ENCODE data around the gene PTPRE.
"Not testable (repeated sequence)": the region's sequence is repeated elsewhere in the genome, so short reads cannot be mapped to it uniquely, and the experiment has no call there.

Gene PTPRE

DNA sequence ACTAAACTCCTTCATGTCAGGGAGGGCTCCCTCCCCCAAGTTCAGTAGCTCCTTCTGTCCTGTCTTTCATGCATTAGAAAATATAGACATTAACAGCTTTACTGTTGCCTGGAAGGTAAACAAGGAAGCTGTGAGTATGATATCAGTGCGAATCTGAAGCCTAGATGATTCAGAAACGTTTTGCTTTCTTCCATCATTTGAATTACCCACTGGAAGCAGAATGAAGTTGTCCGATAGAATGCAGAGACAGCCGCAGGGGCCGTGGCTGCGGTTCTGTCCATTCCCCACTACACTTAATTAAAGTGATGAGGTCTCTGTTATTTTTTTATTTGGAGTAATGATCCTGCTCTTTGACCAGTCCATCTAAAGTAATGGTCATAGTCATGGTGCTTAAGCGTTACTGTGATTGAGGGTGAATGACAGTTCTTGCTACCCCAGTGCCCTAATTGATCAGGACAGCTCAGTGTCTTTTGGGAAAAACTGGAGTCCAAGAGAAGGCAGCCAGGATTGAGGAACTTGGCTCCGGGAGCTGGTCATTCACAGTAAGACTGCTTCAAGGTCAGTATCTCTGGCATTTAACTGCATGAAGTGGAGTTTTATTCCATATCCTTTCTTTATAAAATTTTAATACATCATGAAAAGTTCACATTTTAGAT is 69.9 kb downstream of the PTPRE start:
- in situ Hi-C loops (cut with MboI; ENCODE audit: low sequenced_read_pairs) = no loop called here

DNA sequence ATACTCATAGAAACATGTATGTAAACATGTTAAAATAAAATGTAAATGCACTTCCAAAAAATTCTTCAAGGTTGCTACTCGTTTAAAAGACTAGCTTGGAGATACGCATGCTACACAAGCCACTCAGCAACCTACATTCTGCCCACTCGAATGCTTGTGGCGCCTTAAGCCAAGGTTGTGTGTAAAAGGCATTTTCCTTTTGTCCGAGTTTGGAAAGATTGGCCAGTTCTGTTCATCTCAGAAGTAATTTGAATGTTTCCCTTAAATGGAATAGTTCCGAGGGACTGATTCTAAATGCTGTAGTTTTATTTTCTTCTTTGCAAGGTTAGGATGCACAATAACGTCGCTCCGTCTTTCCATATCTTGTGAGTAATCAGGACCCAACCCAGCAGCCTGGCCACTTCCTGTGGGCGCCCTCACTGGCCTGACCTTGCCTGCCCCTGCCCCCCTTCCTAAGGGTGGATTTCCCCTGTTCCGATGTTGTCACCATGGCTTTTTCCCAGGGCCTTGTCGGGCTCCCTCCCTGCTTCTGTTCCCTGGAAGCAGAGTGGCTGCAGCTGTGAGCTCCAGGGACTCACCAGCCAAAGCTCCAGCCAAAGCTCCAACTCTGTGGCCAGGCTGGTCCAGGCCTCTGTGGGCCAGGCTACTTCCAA is 70.6 kb downstream of the PTPRE start:
- in situ Hi-C loops (cut with MboI; ENCODE audit: low sequenced_read_pairs) = no loop called here

DNA sequence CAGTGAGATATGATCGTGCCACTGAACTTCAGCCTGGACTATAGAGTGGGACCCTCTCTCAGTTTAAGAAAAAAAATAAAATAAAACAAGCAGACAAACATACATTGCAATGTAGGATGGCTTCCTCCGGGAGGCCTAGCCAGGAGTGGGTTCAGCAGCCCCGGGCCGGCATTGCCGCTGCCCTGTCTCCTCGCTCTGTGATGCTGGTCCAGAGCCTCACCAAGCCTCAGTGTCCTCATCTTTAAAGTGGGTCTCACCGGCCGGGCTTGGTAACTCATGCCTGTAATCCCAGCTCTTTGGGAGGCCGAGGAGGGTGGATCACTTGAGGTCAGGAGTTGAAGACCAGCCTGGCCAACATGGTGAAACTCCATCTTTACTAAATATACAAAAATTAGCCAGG is 71.6 kb downstream of the PTPRE start:
- in situ Hi-C loops (cut with MboI; ENCODE audit: low sequenced_read_pairs) = no loop called here

DNA sequence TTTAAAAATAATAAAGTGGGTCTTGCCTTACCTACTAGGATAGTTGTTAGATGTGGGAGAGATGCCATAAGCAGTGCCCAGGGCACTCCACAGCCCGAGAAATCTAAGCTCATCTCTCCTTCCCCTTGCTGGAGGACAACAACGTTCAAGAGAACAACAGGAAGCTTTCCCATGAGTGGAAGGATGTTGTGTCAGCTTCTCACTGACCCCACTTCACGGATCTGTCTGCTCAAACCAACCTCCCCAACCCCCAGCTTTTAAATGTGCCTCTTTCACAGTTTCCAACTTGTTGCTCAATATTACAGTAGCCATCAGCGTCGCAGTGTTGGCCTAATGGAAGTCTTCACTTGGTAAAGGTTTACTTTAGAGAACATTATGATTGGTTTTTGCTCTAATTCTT is 72.1 kb downstream of the PTPRE start:
- in situ Hi-C loops (cut with MboI; ENCODE audit: low sequenced_read_pairs) = no loop called here

DNA sequence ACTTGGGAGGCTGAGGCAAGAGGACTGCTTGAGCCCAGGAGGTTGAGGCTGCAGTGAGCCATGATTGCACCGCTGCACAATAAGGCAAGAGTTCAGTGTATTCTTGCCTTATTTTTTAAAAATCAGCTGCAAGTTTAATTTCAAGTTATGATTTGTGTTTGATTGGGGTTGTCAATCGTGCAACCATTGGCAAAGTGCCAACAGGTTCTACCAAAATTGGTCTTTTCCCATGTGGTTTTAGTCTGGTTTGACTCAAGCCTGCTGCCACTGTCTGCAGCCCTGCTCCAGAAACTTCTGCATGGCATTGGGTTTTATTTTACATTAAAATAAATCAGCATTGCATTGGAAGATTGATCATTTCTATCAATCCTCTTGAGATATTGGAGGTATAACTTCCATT is 72.7 kb downstream of the PTPRE start:
- in situ Hi-C loops (cut with MboI; ENCODE audit: low sequenced_read_pairs) = no loop called here

DNA sequence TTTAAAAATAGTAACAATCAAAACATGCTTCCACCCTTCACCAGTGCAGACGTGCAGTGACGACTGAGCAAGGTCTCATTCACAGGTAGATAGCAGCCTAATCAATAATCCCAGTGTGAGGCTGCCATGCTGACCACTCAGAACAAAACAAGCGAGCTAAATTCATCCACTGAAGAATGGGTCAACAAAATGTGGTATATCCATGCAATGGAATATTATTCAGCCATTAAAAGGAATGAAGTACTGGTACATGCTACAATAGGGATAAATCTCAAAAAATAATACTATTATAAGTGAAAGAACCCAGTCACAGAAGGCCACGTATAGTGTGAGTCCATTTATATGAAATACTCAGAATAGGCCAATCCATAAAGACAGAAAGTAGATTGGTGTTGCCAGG is 74.0 kb downstream of the PTPRE start:
- in situ Hi-C loops (cut with MboI; ENCODE audit: low sequenced_read_pairs) = no loop called here

DNA sequence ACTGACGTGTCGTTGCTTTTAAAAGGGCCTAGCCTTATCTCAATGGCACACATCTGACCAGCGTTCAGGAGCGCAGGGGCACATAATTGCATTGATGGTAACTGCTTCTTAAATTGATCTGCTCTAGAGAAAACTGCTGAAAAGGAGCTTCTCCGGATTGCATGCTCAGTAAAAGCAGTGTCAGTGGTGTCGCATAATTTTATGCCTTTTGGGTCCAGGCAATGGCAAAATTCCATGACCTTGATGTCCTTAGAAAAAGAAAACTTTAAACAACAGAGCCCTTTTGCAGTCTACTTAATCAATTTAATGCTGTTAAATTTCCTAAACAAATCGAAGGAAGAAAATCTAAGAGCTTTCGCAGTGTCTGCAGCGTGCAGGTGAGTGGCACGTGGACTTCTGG is 75.7 kb downstream of the PTPRE start:
- in situ Hi-C loops (cut with MboI; ENCODE audit: low sequenced_read_pairs) = no loop called here

DNA sequence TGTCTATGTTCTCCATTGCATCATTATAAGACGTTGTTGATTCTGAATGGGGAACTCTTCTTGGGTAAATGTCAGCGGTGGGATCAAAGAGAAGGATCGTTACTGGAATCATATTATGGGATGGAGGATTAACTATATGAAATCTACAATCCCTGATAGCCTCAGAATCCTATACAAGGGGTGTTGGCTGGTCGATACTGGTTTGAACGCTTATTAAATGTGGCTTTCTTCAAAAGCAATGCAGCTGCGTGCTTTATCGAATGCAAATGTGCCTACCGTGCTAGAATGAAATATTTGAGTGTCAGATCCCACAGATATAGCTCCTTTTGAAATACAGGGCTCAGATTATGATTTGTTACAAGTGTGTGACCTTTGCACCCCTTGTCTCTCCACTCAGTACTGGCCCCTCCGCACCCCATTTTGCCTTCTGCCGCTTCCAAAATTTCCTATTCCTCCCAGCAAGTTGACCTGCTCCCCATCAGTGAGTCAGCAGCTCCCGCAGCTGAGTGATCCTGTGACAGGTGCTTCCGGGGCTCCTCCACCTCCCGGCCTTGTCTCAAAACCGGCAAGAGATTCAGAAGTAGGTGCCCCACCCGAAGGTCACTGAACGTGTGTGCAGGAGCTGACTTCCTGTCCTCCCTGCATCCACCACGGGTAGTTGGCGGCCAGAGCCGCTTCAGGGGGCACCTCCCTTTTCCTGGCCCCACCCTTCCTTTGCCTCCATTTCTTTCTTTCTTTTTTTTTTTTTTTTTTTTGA is 76.6 kb downstream of the PTPRE start:
- in situ Hi-C loops (cut with MboI; ENCODE audit: low sequenced_read_pairs) = no loop called here

DNA sequence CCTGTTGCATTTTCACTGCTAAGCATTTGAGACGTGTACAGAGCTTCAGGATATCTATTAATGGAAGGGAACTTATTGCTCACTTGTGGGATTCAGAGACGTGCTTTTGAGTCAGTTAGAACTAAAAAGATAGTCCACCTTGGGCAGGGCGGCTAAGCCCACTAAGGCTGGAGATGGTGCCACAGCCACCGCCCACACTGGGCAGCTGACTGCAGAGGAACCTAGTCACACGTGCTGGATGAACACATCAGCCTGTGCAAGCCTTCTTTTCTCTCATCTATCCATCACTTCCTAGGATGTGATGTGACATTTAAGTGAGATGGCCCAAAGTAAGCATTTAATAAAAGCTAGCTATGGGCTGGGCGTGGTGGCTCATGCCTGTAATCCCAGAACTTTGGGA is 78.0 kb downstream of the PTPRE start:
- in situ Hi-C loops (cut with MboI; ENCODE audit: low sequenced_read_pairs) = no loop called here

DNA sequence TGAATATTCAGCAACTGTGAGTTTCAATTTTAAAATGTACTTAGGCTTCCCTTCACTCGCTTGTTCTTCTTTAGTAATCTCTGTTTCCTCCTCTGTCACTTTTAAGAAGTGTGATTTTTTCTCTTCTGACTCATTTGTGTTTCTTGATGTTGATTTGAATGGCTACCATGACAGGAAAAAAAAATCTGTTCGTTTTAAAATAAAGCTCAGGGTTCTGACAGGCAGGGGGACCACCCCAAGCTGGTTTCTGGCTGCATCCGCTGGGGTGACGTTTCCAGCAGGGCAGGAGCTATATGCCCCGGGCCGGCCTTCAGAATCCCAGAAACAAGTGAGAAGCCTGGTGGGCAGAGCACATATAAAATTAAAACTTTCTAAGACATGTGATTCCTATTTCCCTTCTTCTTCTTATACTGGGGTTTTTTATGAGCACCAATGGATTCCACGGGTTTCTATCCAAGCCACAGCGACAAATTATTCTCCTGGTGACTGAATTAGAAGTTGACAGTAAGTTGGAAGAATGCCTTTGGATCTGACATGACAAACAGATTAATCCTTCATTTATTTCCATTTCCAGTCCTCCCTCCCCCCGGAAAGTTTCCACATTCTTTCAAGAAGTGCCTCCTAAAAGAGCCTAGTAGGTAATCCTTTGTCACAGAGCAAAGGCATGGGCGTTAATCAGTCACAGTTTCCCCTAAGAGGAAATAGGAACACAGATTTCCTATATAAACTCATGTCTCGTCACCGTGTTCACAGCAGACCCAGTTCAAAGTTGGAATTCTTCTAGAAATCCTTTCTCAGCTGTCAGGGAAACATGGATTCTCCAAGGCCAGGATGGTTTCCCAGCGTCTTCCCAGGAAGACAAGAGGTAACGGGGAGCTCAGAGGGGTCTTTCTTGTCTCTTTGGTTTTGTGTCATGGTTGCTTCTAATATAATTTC is 79.9 kb downstream of the PTPRE start:
- in situ Hi-C loops (cut with MboI; ENCODE audit: low sequenced_read_pairs) = no loop called here

DNA sequence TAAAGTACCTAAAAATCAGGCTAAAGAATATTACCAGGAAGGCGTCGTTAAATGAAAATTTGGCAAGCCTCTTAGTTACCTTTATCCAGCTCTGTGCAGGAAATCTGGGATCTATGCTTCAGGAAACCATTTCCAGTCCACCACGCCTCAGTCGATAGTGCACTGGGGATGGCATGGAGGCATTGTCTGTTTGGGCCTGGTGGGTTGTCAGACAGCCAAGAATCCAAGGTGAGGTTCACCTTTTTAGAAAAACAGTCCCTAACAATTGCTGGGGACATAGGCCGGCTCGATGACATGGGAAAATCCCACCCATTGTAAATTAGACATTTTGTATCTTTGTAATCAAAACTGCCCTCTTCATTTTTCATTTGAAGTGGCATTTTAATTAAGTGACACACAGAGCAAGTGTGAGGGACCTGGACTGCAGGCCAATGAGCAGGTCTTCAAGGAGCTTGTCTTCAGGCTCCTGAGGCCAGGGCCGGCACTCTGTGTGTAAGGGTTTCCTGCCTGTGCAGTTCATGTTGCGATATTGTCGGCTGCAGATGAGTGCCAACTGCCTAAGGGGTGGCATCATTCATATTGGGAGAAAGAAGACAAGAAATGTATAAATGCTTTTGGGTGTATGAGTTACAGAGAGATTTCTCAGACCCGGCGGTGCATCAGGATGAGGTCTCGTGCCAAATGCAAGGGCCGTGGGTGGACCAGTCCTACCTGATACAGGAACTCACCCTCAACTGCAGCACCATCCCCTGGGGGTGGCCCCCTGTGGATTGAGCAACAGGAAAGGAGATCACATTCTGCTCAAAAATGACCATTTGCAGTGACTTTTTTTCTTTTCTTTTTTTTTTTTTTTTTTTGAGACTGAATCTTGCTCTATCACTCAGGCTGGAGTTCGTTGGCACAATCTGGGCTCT is 80.8 kb downstream of the PTPRE start:
- in situ Hi-C loops (cut with MboI; ENCODE audit: low sequenced_read_pairs) = no loop called here

DNA sequence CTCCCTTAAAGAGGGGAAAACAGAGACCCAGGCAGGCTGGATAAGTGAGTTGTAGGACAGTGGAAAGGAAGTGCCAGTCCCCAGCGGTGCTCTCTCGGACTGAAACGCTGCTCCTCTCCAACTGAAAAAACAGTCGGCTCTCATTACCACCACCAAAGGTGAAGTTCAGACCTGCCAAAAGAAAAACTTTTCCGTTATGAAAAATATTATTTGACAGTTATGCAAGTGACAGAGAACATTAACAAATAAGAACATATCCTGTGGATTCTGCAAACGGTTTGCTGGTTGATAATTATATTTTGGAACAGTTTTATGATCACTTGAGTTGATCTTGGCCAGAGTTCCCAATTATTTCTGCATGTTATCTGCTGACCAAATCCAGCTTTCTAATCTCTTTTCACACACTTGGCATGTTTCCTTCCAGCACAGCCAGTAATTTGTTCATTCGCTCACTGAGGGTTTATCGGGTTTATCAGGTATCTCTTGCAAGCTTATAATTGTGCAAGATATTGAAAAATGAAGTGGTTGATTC is 82.6 kb downstream of the PTPRE start:
- in situ Hi-C loops (cut with MboI; ENCODE audit: low sequenced_read_pairs) = no loop called here

DNA sequence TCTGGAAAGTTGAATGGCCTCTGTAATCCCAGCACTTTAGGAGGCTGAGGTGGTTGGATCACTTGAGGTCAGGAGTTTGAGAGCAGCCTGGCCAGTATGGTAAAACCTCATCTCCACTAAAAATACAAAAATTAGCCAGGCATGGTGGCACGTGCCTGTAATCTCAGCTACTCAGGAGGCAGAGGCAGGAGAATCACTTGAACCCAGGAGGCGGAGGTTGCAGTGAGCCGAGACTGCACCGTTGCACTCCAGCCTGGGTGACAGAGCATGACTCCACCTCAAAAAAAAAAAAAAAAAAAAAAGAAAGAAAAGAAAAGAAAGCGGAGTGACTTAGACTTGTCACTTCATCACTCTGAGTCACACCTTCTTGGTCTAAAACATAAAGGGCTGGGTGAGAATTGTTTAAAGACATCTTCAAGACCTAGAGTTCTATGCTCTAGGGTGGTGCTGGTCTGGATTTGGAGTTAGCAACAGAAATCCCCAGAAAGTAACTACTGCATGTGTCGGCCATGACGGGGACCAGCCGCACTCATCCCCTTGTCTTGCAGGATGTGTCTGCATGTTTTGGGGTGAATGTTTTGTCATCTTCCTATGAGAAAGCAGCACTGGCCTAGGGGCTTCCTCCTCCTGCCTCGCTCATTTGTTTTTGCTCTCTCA is 83.4 kb downstream of the PTPRE start:
- in situ Hi-C loops (cut with MboI; ENCODE audit: low sequenced_read_pairs) = not testable (repeated sequence)

DNA sequence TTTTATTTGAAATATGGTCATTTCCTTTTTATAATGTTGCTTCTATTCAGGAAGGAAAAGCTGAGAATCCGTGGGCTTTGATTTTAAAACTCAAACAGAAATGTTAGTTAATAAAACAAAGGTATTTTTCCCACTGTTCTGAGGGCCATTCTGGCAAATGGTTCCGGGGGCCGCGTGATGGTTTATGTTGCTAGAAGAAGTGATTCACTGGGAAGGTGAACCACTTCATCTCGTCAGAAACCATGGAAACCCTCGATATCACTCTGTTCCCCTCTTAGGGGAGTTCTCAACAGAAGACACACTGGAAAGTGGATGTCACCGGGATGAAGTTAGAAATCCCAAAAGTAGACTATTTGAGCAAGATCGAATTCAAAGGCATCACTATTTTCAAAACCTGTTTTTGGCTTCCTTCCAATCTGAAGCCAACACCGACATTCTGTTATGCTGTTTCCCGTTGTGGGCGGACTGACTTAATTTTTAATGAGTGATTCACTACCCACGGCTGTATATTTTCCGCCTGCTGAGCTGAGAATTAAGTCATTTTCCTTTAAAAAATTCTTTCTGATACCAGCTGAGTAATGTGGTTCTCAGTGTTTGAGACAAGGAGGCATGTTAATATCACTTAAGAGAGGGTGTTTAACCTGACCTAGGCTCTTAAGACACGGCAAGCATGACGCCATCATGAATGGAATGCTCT is 84.1 kb downstream of the PTPRE start:
- in situ Hi-C loops (cut with MboI; ENCODE audit: low sequenced_read_pairs) = no loop called here

DNA sequence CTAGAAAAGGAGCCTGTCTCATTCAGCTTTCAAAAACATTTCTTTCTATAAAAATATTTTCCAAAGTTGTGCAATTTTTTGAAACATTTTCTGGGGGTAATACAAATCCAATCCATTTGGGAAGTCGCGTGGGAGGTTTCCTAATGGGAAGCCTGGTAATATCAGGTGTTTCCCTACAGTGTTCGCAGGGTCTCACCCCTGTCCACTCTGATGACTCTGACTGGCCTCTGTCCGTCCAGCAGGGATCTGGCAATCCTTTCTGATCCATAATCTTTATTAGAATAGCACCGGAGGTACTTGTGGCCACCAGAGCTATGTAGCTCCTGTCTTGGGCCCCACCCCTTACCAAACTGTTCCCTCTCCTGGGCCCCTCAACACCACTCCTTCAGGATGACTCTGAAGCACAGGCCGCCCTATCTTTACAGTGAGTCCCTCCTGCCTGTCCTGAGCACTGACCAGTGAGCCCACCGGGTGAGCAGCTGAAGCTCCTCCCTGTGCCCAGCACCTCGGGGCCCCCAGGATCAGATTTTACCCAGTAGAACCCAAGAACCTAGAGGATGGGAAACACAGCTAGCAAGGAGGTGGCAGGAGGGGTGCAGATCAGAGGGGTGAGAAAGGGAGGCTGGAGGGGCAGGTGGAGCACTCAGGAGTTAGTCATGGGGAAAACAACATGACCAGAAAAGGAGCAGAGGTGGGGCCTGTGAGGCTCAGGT is 84.8 kb downstream of the PTPRE start:
- in situ Hi-C loops (cut with MboI; ENCODE audit: low sequenced_read_pairs) = no loop called here

DNA sequence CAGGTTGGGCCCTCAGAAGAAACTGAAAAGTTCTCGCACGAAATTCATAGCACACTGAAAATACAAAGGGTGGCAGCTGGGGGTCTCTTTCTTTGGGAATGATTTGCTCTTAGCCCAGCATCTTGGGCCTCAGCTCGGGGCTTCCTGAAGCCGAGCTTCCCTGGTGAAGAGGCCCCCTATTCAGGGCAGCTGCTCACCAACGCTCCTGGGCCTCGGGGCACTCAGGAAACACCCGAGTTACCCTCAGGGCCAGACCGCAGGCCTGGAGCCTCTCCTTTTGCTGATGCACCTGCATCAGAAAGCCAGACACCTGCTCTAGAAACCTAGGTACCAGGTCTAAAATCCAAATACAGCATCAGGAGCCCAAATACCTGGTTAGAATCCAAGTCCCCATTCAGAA is 85.5 kb downstream of the PTPRE start:
- in situ Hi-C loops (cut with MboI; ENCODE audit: low sequenced_read_pairs) = no loop called here

DNA sequence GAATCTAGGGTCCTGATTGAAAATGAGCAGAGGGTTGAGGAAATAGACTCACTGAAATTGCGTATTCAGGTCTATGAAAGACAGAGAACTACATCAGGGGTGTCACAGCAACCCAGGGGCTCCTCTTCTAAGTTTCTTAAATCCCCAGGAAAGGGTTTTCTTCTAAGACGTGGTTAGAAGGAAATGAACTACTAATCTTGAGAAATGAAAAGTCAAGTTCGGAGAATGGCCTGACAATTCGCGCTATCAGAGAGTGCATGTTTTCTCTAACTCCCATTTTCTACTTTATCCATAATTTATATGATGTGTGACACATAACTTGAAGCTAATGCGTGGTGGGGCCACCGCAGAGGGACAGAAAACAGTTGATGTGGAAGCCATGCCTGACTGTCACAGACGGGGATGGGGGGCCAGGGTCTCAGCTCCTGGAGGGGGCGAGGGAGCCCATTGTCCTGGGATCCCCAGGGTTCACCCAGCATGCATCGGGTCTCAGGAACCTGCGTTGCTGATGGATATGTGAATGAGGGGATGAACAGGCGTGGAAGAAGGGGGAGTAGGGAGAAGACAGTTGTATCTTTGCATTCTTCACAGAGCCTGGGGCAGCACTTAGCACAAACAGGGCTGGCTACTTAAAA is 86.3 kb downstream of the PTPRE start:
- in situ Hi-C loops (cut with MboI; ENCODE audit: low sequenced_read_pairs) = no loop called here

DNA sequence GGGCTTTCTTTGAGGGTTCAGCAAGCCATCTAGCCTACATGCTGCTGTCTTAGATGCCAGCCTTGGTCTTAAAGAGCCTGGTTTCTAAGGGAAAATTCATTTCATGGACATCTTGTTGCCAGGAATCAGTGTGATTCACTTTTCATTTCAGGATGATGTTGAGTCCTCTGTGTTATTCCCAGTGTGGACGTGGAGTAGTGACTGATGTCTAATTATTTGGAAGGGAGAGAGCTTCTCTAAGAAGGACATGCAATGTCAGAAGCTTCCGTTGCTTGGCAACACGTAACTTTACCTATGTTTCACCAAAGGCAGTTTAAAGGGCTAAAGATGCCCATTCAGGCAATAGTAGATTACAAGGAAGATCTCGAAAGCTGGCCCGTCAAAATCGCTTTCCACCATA is 89.0 kb downstream of the PTPRE start:
- in situ Hi-C loops (cut with MboI; ENCODE audit: low sequenced_read_pairs) = no loop called here
